ENCODE data around the gene TSR3.

Gene TSR3

DNA sequence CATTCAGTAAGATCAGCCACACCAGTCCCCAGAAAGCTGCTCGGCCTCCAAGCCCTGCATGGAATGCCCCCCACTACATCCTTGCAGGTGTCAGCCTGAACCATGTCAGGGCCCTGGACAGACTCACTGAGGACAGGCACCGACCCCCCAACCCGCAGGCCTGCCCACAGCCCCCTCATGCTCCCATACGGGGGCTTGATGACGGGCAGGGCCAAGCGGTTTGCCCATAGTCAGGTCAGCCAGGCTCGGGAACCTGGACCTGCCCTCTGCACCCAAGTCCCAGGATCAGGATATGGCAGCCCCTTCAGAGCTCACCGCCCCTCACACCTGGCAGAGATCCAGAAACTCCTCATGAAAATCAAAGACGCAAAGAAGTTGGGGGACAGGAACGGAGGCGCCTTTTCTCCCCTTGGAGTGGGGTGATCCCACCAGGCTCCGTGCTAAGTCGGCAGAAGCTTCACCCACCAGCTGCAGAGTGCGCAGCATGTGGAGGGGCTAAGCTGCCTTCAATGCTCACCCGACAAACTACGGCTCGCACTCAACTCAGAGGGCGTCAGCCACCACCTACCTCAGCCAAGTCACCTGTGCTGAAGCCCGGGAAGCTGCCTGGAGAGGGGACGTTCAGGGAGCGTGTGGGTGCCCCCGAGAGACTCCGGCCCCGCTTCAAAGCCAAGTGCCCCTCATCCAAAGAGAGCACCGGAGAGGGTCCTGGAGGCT, 26.6 kb upstream of the TSR3 start:
- no peaks in the 10 kb centered on the region for H3K79me2 ChIP-seq (ENCODE audit: control insufficient read depth, low read length)
- peak overlapping the region; percentile 80 for H3K4me2 ChIP-seq (ENCODE audit: low read length)
- H4K20me1 ChIP-seq (ENCODE audit: control insufficient read depth, insufficient read depth, low read depth, low read length): no peaks in the 10 kb centered on the region
- no peak for TF ChIP-seq EZH2phosphoT487 (IDR thresholded peaks at IDR 0.05; ENCODE audit: borderline replicate concordance, low read length)
- TF ChIP-seq, protein P1, sequence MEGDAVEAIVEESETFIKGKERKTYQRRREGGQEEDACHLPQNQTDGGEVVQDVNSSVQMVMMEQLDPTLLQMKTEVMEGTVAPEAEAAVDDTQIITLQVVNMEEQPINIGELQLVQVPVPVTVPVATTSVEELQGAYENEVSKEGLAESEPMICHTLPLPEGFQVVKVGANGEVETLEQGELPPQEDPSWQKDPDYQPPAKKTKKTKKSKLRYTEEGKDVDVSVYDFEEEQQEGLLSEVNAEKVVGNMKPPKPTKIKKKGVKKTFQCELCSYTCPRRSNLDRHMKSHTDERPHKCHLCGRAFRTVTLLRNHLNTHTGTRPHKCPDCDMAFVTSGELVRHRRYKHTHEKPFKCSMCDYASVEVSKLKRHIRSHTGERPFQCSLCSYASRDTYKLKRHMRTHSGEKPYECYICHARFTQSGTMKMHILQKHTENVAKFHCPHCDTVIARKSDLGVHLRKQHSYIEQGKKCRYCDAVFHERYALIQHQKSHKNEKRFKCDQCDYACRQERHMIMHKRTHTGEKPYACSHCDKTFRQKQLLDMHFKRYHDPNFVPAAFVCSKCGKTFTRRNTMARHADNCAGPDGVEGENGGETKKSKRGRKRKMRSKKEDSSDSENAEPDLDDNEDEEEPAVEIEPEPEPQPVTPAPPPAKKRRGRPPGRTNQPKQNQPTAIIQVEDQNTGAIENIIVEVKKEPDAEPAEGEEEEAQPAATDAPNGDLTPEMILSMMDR (IDR thresholded peaks at IDR 0.05; ENCODE audit: low read depth, low read length, poor library complexity, severe bottlenecking): no peak
- no peaks in the 10 kb centered on the region for H3F3A ChIP-seq (ENCODE audit: control insufficient read depth, insufficient read depth)
- H3K4me1 ChIP-seq (ENCODE audit: control insufficient read depth, low read length): peaks cover 14% of the 10 kb centered on the region
- H3K36me3 ChIP-seq (ENCODE audit: control insufficient read depth, low read length): no peaks in the 10 kb centered on the region
- no peaks in the 10 kb centered on the region for H3K27me3 ChIP-seq (ENCODE audit: control insufficient read depth, low read length)
- H3K27ac ChIP-seq (ENCODE audit: low read depth, low read length): no peak overlapping the region
- H3K9me2 ChIP-seq (replicated peaks; ENCODE audit: control insufficient read depth, low read length): no peaks in the 10 kb centered on the region
- peak overlapping the region; percentile 77 for H3K4me3 ChIP-seq (ENCODE audit: low read length)
- H3K9me3 ChIP-seq (ENCODE audit: control insufficient read depth, insufficient read depth, low read length): no peaks in the 10 kb centered on the region

DNA sequence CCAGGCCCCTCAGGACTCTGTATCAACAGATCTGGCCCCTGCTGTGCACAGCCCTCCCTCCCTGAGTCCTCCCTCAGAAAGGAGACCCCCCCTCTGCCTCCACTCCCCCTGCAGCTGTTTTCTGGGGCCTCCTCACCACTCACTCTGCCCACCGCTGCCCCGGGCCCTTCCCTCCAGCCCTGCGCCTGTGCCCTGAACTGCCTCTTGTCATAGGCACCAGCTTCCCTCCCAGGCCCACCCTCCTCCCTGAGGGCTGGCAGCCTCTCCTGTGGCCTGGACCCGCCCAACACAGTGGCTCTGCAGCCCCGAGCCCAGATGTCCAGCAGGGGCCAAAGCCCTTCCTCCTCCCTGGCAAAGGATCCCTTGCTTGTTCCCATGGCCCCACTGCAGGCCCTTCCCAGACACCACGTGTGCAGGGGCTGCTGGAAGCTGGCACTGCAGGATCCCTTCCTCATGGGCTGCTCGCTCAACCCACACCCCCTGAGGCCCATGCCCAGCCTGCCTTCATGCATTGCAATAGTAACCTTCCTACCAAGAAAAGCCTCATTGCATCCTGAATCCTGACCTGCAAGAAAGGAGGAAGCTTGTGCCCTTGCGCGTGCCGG, 25.8 kb upstream of the TSR3 start:
- H3K9me3 ChIP-seq (ENCODE audit: control insufficient read depth, insufficient read depth, low read length): no peaks in the 10 kb centered on the region
- no peak overlapping the region for H3K4me3 ChIP-seq (ENCODE audit: low read length)
- H3K27ac ChIP-seq (ENCODE audit: low read depth, low read length): no peak overlapping the region
- no peaks in the 10 kb centered on the region for H3K36me3 ChIP-seq (ENCODE audit: control insufficient read depth, low read length)
- H4K20me1 ChIP-seq (ENCODE audit: control insufficient read depth, insufficient read depth, low read depth, low read length): no peaks in the 10 kb centered on the region
- H3K27me3 ChIP-seq (ENCODE audit: control insufficient read depth, low read length): no peaks in the 10 kb centered on the region
- TF ChIP-seq, protein P1 (IDR thresholded peaks at IDR 0.05; ENCODE audit: low read depth, low read length, poor library complexity, severe bottlenecking): no peak
- TF ChIP-seq EZH2phosphoT487 (IDR thresholded peaks at IDR 0.05; ENCODE audit: borderline replicate concordance, low read length): no peak
- H3F3A ChIP-seq (ENCODE audit: control insufficient read depth, insufficient read depth): no peaks in the 10 kb centered on the region
- H3K4me2 ChIP-seq (ENCODE audit: low read length): no peak overlapping the region
- peaks cover 14% of the 10 kb centered on the region for H3K4me1 ChIP-seq (ENCODE audit: control insufficient read depth, low read length)
- no peaks in the 10 kb centered on the region for H3K79me2 ChIP-seq (ENCODE audit: control insufficient read depth, low read length)
- H3K9me2 ChIP-seq (replicated peaks; ENCODE audit: control insufficient read depth, low read length): no peaks in the 10 kb centered on the region

DNA sequence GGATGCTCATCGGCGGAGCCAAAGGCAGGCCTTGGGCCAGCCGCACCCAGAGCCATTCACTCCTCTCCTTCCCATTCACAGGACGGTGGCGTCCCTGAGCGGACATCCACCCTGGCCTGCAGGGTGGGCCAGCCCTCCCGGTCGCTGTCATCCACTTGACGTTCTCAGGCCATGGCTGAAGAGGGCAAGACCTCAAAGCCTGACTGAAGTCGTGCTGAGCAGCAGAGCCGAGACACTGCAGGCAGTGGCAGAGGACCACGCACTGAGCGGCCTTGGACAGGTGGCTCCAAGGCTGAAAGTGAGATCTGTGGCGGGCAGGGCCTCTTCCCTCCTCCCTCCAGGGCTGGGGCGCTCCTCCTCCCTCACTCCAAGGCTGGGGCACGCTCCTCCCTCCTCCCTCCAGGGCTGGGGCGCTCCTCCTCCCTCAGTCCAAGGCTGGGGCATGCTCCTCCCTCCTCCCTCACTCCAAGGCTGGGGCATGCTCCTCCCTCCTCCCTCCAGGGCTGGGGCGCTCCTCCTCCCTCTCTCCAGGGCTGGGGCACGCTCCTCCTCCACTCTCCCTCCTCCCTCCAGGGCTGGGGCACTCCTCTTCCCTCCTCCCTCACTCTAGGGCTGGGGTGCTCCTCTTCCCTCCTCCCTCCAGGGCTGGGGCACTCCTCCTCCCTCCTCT, 24.2 kb upstream of the TSR3 start:
- H3K27ac ChIP-seq (ENCODE audit: low read depth, low read length): no peak overlapping the region
- H3K4me3 ChIP-seq (ENCODE audit: low read length): no peak overlapping the region
- H3K27me3 ChIP-seq (ENCODE audit: control insufficient read depth, low read length): no peaks in the 10 kb centered on the region
- H3K9me2 ChIP-seq (replicated peaks; ENCODE audit: control insufficient read depth, low read length): no peaks in the 10 kb centered on the region
- TF ChIP-seq, protein P1 (IDR thresholded peaks at IDR 0.05; ENCODE audit: low read depth, low read length, poor library complexity, severe bottlenecking): no peak
- no peak for TF ChIP-seq EZH2phosphoT487 (IDR thresholded peaks at IDR 0.05; ENCODE audit: borderline replicate concordance, low read length)
- H3K36me3 ChIP-seq (ENCODE audit: control insufficient read depth, low read length): no peaks in the 10 kb centered on the region
- H3K4me1 ChIP-seq (ENCODE audit: control insufficient read depth, low read length): peaks cover 14% of the 10 kb centered on the region
- no peaks in the 10 kb centered on the region for H3K9me3 ChIP-seq (ENCODE audit: control insufficient read depth, insufficient read depth, low read length)
- H3F3A ChIP-seq (ENCODE audit: control insufficient read depth, insufficient read depth): no peaks in the 10 kb centered on the region
- no peaks in the 10 kb centered on the region for H3K79me2 ChIP-seq (ENCODE audit: control insufficient read depth, low read length)
- no peak overlapping the region for H3K4me2 ChIP-seq (ENCODE audit: low read length)
- no peaks in the 10 kb centered on the region for H4K20me1 ChIP-seq (ENCODE audit: control insufficient read depth, insufficient read depth, low read depth, low read length)
